Measurements from ENCODE around the gene RNFT2. TPM values are rescaled to one million over a fixed set of nuclear protein-coding genes. Genes with fewer than 3 reads are reported as not detected.

The RNFT2 gene
- total RNA-seq, 1 experiment from 2014 or later, result 34.9 TPM

- Histone ChIP-seq H3K9ac (ENCODE audit: low read length) (no peak overlapping the region), H3K79me2 (ENCODE audit: insufficient read depth, low read length) (no peaks in the 10 kb centered on the region), H4K20me1 (ENCODE audit: insufficient read depth) (no peaks in the 10 kb centered on the region), H2AFZ (ENCODE audit: low read depth, low read length, poor library complexity, severe bottlenecking) (no peak overlapping the region), H3K9me3 (ENCODE audit: control insufficient read depth in 1 of 2, insufficient read depth in 1 of 2, low read depth in 1 of 2, low read length in 2 of 2) (no peaks in the 10 kb centered on the region), H3K27me3 (ENCODE audit: insufficient read depth, low read length) (no peaks in the 10 kb centered on the region), H3K9me2 (ENCODE audit: insufficient read depth) (no peaks in the 10 kb centered on the region), H3K36me3 (ENCODE audit: control insufficient read depth in 1 of 2, insufficient read depth in 2 of 2, low read length in 2 of 2) (no peaks in the 10 kb centered on the region), H3K4me2 (ENCODE audit: low read length) (no peak overlapping the region), H3K4me1 (ENCODE audit: control insufficient read depth in 1 of 2, insufficient read depth in 2 of 2, low read length in 2 of 2) (peaks cover 13 to 22% of the 10 kb centered on the region in 2 experiments), H3K4me3 (replicated peaks in 1 of 2; ENCODE audit: low read depth in 1 of 2, low read length in 2 of 2) (no peak overlapping the region), H3K27ac (ENCODE audit: low read depth, low read length) (no peak overlapping the region)
- DNase-seq (ENCODE audit: low read depth, low spot score) (peak; percentile 54), ATAC-seq (peak; percentile 93)
- intact Hi-C loops (cut with micrococcal nuclease), result no loop called here
- BruUV-seq (replicated peaks), result no TSS peak
- RAD21 ChIA-PET (ENCODE audit: low non-redundant PET in 1 of 2, low total read pairs in 2 of 2, uncharacterized antibody in 2 of 2, unreplicated experiment in 2 of 2), result no interaction called here
- CTCF ChIA-PET, result interaction anchor here (0.6 to 1.5 kb wide), 13 partner anchors 8 to 256 kb away, joined by 3 to 11 read pairs (median 4); no protein-coding TSS in a partner anchor
- POLR2A ChIA-PET, result no interaction called here
- TF ChIP-seq RAD21 (IDR thresholded peaks at IDR 0.05; ENCODE audit: low read depth), result peak; percentile 60
- peak; percentile 78 to 95 (median 93) for TF ChIP-seq CTCF (IDR thresholded peaks at IDR 0.05 in 2 of 3, conservative IDR thresholded peaks at IDR 0.05 in 1 of 3; ENCODE audit: borderline replicate concordance in 1 of 3, insufficient read depth in 1 of 3, low read depth in 2 of 3, low read length in 2 of 3)
- TF ChIP-seq SP1 (IDR thresholded peaks at IDR 0.05; ENCODE audit: low read depth), result no peak
- TF ChIP-seq FOSL1 (IDR thresholded peaks at IDR 0.05; ENCODE audit: low read depth), result no peak
Observed at GRCh38 chr12:116863275-116863767, 125.2 kb downstream of the RNFT2 start.

- no peaks in the 10 kb centered on the region for H3K9me3 ChIP-seq (ENCODE audit: control insufficient read depth in 1 of 2, insufficient read depth in 1 of 2, low read depth in 1 of 2, low read length in 2 of 2)
- no peak for DNase-seq (ENCODE audit: low read depth, low spot score)
- H3K36me3 ChIP-seq (ENCODE audit: control insufficient read depth in 1 of 2, insufficient read depth in 2 of 2, low read length in 2 of 2), result no peaks in the 10 kb centered on the region
- intact Hi-C loops (cut with micrococcal nuclease), result no loop called here
- H3K4me2 ChIP-seq (ENCODE audit: low read length), result peak overlapping the region; percentile 60
- H2AFZ ChIP-seq (ENCODE audit: low read depth, low read length, poor library complexity, severe bottlenecking), result no peak overlapping the region
- ATAC-seq, result no peak; the same call in 1 of the 2 replicates
- no peaks in the 10 kb centered on the region for H3K9me2 ChIP-seq (ENCODE audit: insufficient read depth)
- ChIA-PET CTCF (no interaction called here), POLR2A (no interaction called here), RAD21 (ENCODE audit: low non-redundant PET in 1 of 2, low total read pairs in 2 of 2, uncharacterized antibody in 2 of 2, unreplicated experiment in 2 of 2) (no interaction called here)
- 0 out of 4 replicates have a peak overlapping the region, but pooled peaks of 1 of the 2 experiments have one; percentile 10 for H3K4me3 ChIP-seq (replicated peaks in 1 of 2; ENCODE audit: low read depth in 1 of 2, low read length in 2 of 2)
- no peak overlapping the region for H3K9ac ChIP-seq (ENCODE audit: low read length)
- no peaks in the 10 kb centered on the region for H3K27me3 ChIP-seq (ENCODE audit: insufficient read depth, low read length)
- peaks cover 13 to 22% of the 10 kb centered on the region in 2 experiments for H3K4me1 ChIP-seq (ENCODE audit: control insufficient read depth in 1 of 2, insufficient read depth in 2 of 2, low read length in 2 of 2)
- BruUV-seq (replicated peaks), result no TSS peak
- H3K79me2 ChIP-seq (ENCODE audit: insufficient read depth, low read length), result no peaks in the 10 kb centered on the region
- no peaks in the 10 kb centered on the region for H4K20me1 ChIP-seq (ENCODE audit: insufficient read depth)
- no peak for TF ChIP-seq POLR2AphosphoS5 (IDR thresholded peaks at IDR 0.05; ENCODE audit: low read depth, low read length)
- 0 out of 2 replicates have a peak, but pooled peaks have one; percentile 43 for TF ChIP-seq SRF (IDR thresholded peaks at IDR 0.05; ENCODE audit: low read depth)
- TF ChIP-seq MAX (IDR thresholded peaks at IDR 0.05), result 0 out of 2 replicates have a peak, but pooled peaks have one; percentile 13
- H3K27ac ChIP-seq (ENCODE audit: low read depth, low read length), result peak overlapping the region; percentile 34; the same call in 1 of the 2 replicates
Observed at GRCh38 chr12:116864371-116865160, 126.5 kb downstream of the RNFT2 start.

Data from HCT116 (cell line).